Tibial nerve (tissue), 4 donors: Measurements from ENCODE around the gene THOC1.

Experiments
- EP300 ChIP-seq, 2 donors: sonication (generic); formaldehyde crosslinking; IDR thresholded peaks; one replicate each; pipeline ENCODE4 v1.6.1; 2017; ENCODE audit warnings: antibody characterized with exemption in 2 of 2, mild to moderate bottlenecking in 1 of 2
- POLR2A ChIP-seq, 2 donors: fragments of 450-650 bp; IDR thresholded peaks; one replicate each; pipeline ENCODE4 v1.6.1; 2017; ENCODE audit warnings: antibody characterized with exemption in 2 of 2, mild to moderate bottlenecking in 2 of 2, moderate library complexity in 2 of 2
- TF ChIP-seq, protein P1 (sequence below), 5 experiments: fragments of 200-600 bp in 3 of 5; fragments of 450-650 bp in 2 of 5; sonication (generic) in 3 of 5; IDR thresholded peaks; one replicate each; pipeline ENCODE4 v1.5.1; 2016 to 2019; ENCODE audit warnings: antibody characterized with exemption in 5 of 5, mild to moderate bottlenecking in 3 of 5, moderate library complexity in 2 of 5

DNA sequence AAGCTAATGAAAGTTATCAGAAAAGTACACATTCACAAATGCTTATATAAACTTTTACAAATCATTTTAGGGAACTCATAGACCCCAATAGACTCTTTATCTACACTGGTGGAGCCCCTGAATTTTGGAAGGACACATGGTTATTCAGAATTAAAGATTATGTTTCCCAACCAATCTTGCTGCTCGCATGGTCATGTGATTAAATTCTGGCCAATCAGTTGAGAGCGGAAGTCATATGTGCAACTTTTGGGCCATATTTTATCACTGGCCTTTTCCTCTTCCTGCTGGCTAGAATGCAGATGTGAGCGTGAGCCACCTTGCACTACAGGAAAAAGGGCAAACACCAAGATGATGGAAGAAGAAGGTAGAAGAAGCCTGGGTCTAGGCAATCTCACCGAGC, 19.8 kb downstream of the THOC1 start:
- TF ChIP-seq POLR2A (IDR thresholded peaks at IDR 0.05) (no peak), EP300 (IDR thresholded peaks at IDR 0.05) (no peak)
- TF ChIP-seq, protein P1, sequence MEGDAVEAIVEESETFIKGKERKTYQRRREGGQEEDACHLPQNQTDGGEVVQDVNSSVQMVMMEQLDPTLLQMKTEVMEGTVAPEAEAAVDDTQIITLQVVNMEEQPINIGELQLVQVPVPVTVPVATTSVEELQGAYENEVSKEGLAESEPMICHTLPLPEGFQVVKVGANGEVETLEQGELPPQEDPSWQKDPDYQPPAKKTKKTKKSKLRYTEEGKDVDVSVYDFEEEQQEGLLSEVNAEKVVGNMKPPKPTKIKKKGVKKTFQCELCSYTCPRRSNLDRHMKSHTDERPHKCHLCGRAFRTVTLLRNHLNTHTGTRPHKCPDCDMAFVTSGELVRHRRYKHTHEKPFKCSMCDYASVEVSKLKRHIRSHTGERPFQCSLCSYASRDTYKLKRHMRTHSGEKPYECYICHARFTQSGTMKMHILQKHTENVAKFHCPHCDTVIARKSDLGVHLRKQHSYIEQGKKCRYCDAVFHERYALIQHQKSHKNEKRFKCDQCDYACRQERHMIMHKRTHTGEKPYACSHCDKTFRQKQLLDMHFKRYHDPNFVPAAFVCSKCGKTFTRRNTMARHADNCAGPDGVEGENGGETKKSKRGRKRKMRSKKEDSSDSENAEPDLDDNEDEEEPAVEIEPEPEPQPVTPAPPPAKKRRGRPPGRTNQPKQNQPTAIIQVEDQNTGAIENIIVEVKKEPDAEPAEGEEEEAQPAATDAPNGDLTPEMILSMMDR (IDR thresholded peaks at IDR 0.05) = no peak
